Measurements from ENCODE around the gene SHISA8. TPM values are rescaled to one million over a fixed set of nuclear protein-coding genes. Genes with fewer than 3 reads are reported as not detected.

The SHISA8 gene
- total and polyA plus RNA-seq, 10 of the 15 experiments (the other 5 are each of a cell fraction or from before 2014, with no cell fraction given), result 0.06 to 10.1 (median 0.25) TPM

DNA sequence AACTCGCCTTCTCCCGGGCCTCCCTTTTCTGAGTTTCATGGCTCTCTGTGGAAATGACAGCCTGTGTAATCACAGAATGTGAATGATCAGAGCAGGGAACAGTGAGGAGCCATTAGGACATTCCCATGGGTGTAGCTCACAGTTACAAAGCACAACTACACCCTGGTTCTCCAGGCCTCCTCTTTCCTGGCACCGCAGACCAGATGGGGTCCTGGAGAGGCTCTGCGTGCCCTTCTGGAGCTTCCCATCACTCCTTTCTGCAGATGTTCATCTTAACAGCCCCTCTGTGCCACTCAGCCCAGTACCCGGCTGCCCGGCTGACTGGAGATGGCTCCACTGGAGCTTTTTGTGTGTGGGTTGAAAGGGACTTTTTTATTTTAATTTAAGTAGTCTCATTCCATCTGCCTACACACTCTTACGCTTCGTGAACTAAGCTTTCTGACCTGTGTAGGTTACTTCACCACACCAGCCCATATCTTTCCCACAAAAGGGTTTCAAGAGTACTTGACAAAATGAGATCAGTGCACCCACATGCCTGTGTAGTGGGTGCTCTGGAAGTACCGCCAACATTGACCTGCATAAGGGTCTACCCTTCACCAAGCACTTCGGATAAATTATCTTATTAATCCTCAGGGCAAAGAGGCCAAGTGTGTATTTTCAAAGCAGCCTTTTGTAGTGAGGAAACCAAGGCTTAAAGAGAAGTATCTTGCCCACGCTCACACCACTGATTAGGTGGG is 52.2 kb downstream of the SHISA8 start (continued):
- TF ChIP-seq, protein P1, sequence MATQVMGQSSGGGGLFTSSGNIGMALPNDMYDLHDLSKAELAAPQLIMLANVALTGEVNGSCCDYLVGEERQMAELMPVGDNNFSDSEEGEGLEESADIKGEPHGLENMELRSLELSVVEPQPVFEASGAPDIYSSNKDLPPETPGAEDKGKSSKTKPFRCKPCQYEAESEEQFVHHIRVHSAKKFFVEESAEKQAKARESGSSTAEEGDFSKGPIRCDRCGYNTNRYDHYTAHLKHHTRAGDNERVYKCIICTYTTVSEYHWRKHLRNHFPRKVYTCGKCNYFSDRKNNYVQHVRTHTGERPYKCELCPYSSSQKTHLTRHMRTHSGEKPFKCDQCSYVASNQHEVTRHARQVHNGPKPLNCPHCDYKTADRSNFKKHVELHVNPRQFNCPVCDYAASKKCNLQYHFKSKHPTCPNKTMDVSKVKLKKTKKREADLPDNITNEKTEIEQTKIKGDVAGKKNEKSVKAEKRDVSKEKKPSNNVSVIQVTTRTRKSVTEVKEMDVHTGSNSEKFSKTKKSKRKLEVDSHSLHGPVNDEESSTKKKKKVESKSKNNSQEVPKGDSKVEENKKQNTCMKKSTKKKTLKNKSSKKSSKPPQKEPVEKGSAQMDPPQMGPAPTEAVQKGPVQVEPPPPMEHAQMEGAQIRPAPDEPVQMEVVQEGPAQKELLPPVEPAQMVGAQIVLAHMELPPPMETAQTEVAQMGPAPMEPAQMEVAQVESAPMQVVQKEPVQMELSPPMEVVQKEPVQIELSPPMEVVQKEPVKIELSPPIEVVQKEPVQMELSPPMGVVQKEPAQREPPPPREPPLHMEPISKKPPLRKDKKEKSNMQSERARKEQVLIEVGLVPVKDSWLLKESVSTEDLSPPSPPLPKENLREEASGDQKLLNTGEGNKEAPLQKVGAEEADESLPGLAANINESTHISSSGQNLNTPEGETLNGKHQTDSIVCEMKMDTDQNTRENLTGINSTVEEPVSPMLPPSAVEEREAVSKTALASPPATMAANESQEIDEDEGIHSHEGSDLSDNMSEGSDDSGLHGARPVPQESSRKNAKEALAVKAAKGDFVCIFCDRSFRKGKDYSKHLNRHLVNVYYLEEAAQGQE (IDR thresholded peaks at IDR 0.05; ENCODE audit: low read depth, low read length), result no peak
- TF ChIP-seq NR2C2 (IDR thresholded peaks at IDR 0.05; ENCODE audit: borderline replicate concordance, control insufficient read depth, insufficient read length, low read depth) (no peak), BRCA1 (IDR thresholded peaks at IDR 0.05; ENCODE audit: low read depth, low read length) (no peak), POLR2A (IDR thresholded peaks at IDR 0.05; ENCODE audit: low read depth, low read length) (no peak; the same call in none of the 2 replicates), EZH2 (IDR thresholded peaks at IDR 0.05; ENCODE audit: borderline replicate concordance, control insufficient read depth, low read depth, low read length) (no peak), NBN (IDR thresholded peaks at IDR 0.05) (0 out of 2 replicates have a peak, but pooled peaks have one; percentile 60), MEF2B (IDR thresholded peaks at IDR 0.05; ENCODE audit: partially characterized antibody, poor library complexity, severe bottlenecking) (peak; percentile 71), TBL1XR1 (IDR thresholded peaks at IDR 0.05; ENCODE audit: low read depth, low read length) (peak; percentile 21; the same call in 1 of the 2 replicates), POLR2AphosphoS5 (IDR thresholded peaks at IDR 0.05; ENCODE audit: low read length) (peak; percentile 88), STAT1 (conservative IDR thresholded peaks at IDR 0.05) (0 out of 2 replicates have a peak, but pooled peaks have one; percentile 33), KLF5 (IDR thresholded peaks at IDR 0.05; ENCODE audit: partially characterized antibody) (no peak), SIN3A (IDR thresholded peaks at IDR 0.05; ENCODE audit: low read depth, low read length) (no peak), NR2F1 (conservative IDR thresholded peaks at IDR 0.05) (peak; percentile 96), TCF12 (IDR thresholded peaks at IDR 0.05; ENCODE audit: low read depth, low read length) (no peak), ZNF217 (IDR thresholded peaks at IDR 0.05) (no peak), ZNF622 (IDR thresholded peaks at IDR 0.05) (no peak), NFXL1 (IDR thresholded peaks at IDR 0.05; ENCODE audit: borderline replicate concordance) (no peak), MYB (IDR thresholded peaks at IDR 0.05; ENCODE audit: borderline replicate concordance, low read depth, low read length) (no peak), STAT3 (IDR thresholded peaks at IDR 0.05; ENCODE audit: low read depth, low read length) (no peak), ATF7 (IDR thresholded peaks at IDR 0.05; ENCODE audit: low read depth) (peak; percentile 80), ESRRA (IDR thresholded peaks at IDR 0.05; ENCODE audit: low read length) (no peak)
- TF ChIP-seq, protein P2, sequence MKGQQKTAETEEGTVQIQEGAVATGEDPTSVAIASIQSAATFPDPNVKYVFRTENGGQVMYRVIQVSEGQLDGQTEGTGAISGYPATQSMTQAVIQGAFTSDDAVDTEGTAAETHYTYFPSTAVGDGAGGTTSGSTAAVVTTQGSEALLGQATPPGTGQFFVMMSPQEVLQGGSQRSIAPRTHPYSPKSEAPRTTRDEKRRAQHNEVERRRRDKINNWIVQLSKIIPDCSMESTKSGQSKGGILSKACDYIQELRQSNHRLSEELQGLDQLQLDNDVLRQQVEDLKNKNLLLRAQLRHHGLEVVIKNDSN (IDR thresholded peaks at IDR 0.05; ENCODE audit: borderline replicate concordance, extremely low read length, insufficient read depth, low read depth, low read length), result no peak
- TF ChIP-seq, protein P3, sequence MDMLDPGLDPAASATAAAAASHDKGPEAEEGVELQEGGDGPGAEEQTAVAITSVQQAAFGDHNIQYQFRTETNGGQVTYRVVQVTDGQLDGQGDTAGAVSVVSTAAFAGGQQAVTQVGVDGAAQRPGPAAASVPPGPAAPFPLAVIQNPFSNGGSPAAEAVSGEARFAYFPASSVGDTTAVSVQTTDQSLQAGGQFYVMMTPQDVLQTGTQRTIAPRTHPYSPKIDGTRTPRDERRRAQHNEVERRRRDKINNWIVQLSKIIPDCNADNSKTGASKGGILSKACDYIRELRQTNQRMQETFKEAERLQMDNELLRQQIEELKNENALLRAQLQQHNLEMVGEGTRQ (IDR thresholded peaks at IDR 0.05; ENCODE audit: borderline replicate concordance, low read depth, low read length), result no peak
- TF ChIP-seq, protein P4, sequence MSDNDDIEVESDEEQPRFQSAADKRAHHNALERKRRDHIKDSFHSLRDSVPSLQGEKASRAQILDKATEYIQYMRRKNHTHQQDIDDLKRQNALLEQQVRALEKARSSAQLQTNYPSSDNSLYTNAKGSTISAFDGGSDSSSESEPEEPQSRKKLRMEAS (IDR thresholded peaks at IDR 0.05; ENCODE audit: low read depth, low read length), result no peak; the same call in 1 of the 2 replicates
- TF ChIP-seq, protein P5, sequence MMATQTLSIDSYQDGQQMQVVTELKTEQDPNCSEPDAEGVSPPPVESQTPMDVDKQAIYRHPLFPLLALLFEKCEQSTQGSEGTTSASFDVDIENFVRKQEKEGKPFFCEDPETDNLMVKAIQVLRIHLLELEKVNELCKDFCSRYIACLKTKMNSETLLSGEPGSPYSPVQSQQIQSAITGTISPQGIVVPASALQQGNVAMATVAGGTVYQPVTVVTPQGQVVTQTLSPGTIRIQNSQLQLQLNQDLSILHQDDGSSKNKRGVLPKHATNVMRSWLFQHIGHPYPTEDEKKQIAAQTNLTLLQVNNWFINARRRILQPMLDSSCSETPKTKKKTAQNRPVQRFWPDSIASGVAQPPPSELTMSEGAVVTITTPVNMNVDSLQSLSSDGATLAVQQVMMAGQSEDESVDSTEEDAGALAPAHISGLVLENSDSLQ (IDR thresholded peaks at IDR 0.05), result peak; percentile 55
